GM21717 (cell line): Measurements from ENCODE around the gene DSCAM.

Experiments used
- ATAC-seq: cut with Tn5 transposase; IDR thresholded peaks from one replicate; pipeline ENCODE4 v1.9.1; 2021; ENCODE audit warnings: mild to moderate bottlenecking, moderate library complexity; ENCODE audit not compliant: unreplicated experiment

DSCAM gene

GRCh38 chr21:40563900-40564299 is 283.1 kb downstream of the DSCAM start:
- no peak for ATAC-seq

- no peak for ATAC-seq
Measured at GRCh38 chr21:40562242-40563002, 284.5 kb downstream of the DSCAM start.

DNA sequence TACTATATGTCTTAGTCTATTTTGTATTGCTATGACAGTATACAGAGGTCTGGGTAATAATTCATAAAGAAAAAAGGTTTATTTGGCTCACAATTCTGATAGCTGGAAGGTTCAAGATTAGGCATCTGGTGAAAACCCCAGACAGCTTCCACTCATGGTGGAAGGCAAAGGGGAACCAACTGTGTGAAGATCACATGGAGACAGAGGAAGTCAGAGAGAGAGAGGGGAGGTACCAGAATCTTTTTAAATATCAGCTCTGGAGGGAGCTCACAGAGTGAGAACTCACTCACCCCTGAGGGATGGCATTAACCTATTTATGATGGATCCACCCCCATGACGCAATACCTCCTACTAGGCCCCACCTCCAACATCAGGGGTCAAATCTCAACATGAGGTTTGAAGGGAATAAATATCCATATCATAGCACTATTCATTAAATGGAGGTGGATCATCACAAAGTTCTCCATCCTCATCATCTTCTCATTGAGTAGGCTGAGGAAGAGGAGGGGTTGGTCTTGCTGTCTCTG is 290.5 kb downstream of the DSCAM start:
- no peak for ATAC-seq

GRCh38 chr21:40555021-40555528 is 291.9 kb downstream of the DSCAM start:
- ATAC-seq: no peak

GRCh38 chr21:40553781-40554180 is 293.2 kb downstream of the DSCAM start:
- no peak for ATAC-seq

- ATAC-seq: no peak
Measured at GRCh38 chr21:40547906-40548513, 298.9 kb downstream of the DSCAM start.

GRCh38 chr21:40546647-40547046 is 300.3 kb downstream of the DSCAM start:
- ATAC-seq: no peak

DNA sequence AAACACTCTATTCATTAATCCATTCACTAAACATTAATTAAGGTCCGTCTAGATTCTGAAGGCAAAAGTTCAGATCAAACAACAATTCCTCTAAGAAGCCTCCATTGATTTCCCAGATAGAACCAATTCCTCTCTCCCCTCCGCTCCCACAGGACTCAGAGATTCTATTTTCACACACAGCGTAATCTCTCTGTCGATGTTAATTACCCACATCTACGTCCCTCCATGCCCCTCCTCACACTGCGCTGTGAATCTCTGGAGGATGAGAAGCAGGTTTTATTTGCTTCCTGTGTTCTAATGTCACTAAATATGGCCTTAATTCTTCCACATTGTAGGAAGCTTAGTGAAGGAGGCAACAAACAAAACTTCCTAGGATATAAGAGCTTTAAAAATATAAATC is 306.7 kb downstream of the DSCAM start:
- no peak for ATAC-seq

GRCh38 chr21:40534886-40535285 is 312.1 kb downstream of the DSCAM start:
- no peak for ATAC-seq

DNA sequence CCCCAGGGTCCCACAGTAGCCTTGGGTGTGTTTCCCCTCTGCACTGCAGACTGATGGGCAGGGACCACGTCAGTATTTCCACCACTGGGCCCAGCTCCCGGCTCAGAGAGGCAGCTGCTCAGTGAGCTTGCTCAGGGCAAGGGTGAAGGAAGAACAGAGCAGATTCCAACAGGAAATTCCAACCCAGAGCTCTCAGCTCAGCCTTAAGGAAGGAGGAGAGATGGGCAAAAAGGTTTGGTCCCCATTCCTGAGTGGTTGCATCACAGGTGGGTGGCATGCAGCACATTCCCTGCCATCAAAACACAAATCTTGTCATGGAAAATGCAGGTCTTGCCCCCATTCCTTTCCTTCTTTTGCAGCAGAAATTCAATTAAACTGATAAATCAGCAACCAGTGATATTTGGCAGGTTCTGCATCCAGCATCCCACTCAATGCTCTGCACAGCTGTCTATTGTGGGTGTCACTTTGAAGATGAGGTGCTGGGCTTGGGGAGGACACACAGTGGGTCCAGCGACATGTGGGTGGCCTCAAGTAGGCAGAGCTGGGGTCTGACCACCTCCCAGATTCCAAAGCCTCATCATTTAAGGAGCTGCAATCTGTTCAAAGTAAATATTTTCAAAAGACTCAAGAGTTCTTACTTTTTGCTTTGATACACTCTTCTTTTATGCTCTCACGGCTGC is 315.4 kb downstream of the DSCAM start:
- no peak for ATAC-seq

GRCh38 chr21:40531016-40531415 is 315.9 kb downstream of the DSCAM start:
- no peak for ATAC-seq

DNA sequence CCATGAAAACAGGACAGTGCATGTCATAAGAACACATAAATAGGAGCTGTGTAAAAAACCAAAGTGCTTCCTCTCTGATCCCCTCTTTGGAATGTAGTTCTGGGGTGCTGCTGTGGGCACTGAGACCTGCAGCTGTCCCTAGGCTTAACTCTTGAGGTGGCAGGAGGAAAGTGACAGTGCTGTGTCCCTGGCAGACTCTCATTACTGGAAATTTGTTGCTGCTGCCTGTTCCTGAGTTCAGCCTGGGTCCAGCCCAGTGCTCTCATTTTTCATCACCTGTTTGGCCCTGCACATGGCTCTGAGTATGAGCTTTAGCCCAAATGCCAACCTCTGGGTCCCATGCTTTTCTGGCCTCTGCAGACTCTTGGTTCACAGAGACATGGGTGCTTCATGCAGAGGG is 329.3 kb downstream of the DSCAM start:
- ATAC-seq: no peak

DNA sequence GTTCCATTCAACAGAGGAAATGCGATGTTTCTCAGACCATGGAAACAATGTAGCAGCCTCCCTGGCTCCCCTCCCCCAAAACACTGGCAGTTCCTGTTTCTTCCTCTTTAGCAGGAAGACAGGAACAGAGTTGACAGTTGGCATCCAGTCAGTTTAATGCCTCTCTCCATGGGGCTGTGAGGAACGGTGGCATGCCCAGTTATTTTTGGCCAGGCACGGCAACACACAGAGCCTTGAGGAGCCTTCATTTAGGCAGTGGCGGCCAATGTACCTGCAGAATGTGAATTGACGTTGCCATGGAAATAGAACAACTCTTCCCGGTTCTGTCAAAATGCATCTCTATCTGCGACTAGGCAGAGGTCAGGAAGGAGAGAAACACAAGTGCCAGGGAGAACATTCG is 330.6 kb downstream of the DSCAM start:
- no peak for ATAC-seq

DNA sequence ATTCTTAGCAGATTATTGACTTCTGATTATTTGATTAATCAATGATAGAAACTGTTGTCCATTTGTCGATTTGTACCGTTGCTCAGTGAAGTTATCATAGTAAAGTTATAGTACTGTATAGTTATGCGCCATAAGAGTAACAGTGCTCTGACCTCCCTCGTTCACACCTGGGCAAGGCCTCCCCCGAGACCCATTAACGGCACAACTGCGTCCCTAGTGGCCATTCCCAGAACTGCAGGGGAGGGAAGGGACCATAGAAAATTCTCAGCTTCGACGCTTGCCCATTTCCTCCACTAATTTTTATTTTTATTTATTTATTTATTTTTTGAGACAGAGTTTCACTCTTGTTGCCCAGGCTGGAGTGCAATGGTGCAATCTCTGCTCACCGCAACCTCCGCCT is 334.4 kb downstream of the DSCAM start:
- ATAC-seq: no peak

- ATAC-seq: no peak
Measured at GRCh38 chr21:40507978-40508377, 339.0 kb downstream of the DSCAM start.

GRCh38 chr21:40505681-40506080 is 341.3 kb downstream of the DSCAM start:
- no peak for ATAC-seq

GRCh38 chr21:40505244-40505643 is 341.7 kb downstream of the DSCAM start:
- ATAC-seq: no peak

DNA sequence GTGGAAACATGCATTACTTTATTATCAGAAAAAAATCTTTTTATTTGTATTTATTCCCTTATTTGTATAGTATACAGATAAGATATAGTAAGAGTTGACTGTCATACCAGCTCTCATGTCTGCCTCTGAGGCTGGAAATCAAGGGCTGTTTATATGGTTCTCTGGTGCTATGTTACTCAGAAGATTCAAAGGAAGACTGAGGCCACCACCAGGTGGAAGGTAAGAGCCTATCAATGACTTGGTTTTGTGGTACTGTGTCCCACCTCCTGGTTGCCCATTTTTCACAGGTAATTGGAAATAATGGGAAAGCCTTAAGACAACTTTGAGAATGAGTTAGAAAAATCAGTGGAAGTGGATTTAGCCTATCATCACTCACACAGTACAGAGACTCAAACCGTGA is 342.1 kb downstream of the DSCAM start:
- no peak for ATAC-seq

GRCh38 chr21:40496116-40496515 is 350.8 kb downstream of the DSCAM start:
- no peak for ATAC-seq

- ATAC-seq: no peak
Measured at GRCh38 chr21:40490408-40490807, 356.6 kb downstream of the DSCAM start.

DNA sequence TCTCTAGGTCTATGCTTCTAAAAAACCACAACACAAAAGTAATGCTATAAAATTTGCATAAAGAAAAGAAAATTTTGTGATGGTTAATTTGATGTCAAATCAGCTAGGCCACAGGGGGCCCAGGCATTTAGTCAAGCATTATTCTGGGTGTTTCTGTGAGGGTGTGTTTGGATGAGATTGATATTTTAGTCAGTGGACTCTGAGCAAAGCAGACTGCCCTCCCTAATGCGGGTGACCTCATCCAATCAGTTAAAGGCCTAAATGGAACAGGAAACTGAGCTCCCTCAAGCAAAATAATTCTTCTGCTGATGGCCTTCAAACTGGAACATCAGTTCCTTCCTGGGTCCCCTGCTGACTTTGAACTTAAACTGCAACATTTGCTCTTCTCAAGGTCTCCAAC is 358.0 kb downstream of the DSCAM start:
- no peak for ATAC-seq

DNA sequence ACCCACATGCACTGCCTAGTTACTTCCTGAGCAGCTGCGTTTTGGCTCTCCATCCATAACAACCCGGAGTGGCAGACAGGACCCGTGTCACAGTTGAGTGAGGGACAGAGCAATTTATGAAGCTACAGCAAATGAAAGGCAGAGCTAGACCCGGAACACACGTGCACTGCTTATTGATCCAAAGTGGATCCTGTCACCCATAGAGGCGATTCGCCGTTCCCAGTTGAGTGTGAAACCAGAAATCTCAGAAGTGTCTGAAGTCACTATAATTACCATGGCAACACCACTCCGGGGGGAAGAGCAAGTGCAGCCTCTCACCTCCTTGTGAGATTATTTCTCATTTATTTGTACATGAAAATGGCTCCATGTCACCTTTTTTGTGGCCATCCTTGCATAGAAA is 365.2 kb downstream of the DSCAM start:
- no peak for ATAC-seq
